Spleen (tissue), 7 donors: Measurements from ENCODE around the gene RAD1.

ENCODE experiments used
- CTCF ChIP-seq, 11 experiments: fragments of 200-600 bp in 7 of 11; fragments of 450-650 bp in 4 of 11; sonication (generic) in 4 of 11; IDR thresholded peaks in 8 of 11; conservative IDR thresholded peaks in 3 of 11; 1 replicate in 7 of 11; 2 replicates in 4 of 11; pipeline versions ENCODE4 v1.4.0 to v1.8.0; 2016 to 2021; ENCODE audit warnings: antibody characterized with exemption in 11 of 11, inconsistent platforms in 4 of 11, mild to moderate bottlenecking in 1 of 11
- POLR2A ChIP-seq, 3 donors: fragments of 450-650 bp; IDR thresholded peaks; one replicate each; pipeline ENCODE4 v1.5.1; 2017; ENCODE audit warnings: antibody characterized with exemption in 3 of 3, mild to moderate bottlenecking in 1 of 3
- POLR2AphosphoS5 ChIP-seq, 3 donors: sonication (generic); formaldehyde crosslinking; IDR thresholded peaks; one replicate each; pipeline ENCODE4 v1.5.1; 2017; ENCODE audit warnings: antibody characterized with exemption in 3 of 3
- donor health status: DM: no; HTN: no; CAD: no; lungs with moderate emphysema.
- donor health status: DM: no; HTN: no; CAD: no.
- donor health status: DM: no; HTN: no; CAD: no.

- TF ChIP-seq POLR2A (IDR thresholded peaks at IDR 0.05) (no peak), POLR2AphosphoS5 (IDR thresholded peaks at IDR 0.05) (no peak), CTCF (IDR thresholded peaks at IDR 0.05 in 8 of 11, conservative IDR thresholded peaks at IDR 0.05 in 3 of 11) (no peak)
Observed at GRCh38 chr5:34857161-34857560, 58.1 kb downstream of the RAD1 start.
